IMR-90 (cell line): Measurements from ENCODE around the gene RHOH. TPM values are rescaled to one million over a fixed set of nuclear protein-coding genes. Genes with fewer than 3 reads are reported as not detected.

Experiments
- ATAC-seq: fragments of 200-7000 bp; cut with Tn5 transposase; 2 replicates; pipeline ENCODE4 v1.9.1; 2020; ENCODE audit warnings: low read depth, mild to moderate bottlenecking, moderate library complexity
- BruUV-seq: library from RNA; stranded (reverse); fragments of 400-500 nt; replicated peaks from 2 replicates; lab custom pipeline; 2021; lab: Mats Ljungman, UMichigan
- CTCF ChIA-PET: fragments of 300-600 bp; formaldehyde crosslinking; extraction: SDS; loops from one replicate; lab custom pipeline; 2021; ENCODE audit warnings: antibody characterized with exemption; lab: Yijun Ruan, JAX
- POLR2A ChIA-PET: fragments of 300-600 bp; sonication (Branson Sonifier 250); formaldehyde crosslinking; loops from one replicate; lab custom pipeline; 2022; ENCODE audit warnings: antibody characterized with exemption; ENCODE audit not compliant: unreplicated experiment; lab: Charles Lee
- DNase-seq: peaks from one replicate; pipeline ENCODE4 v3.0.0; 2013
- H2AFZ ChIP-seq: replicated peaks from 2 replicates; pipeline ENCODE3; 2013; ENCODE audit warnings: low read length, mild to moderate bottlenecking; ENCODE audit not compliant: poor library complexity
- H2AK5ac ChIP-seq: 2 replicates; pipeline ENCODE4 v1.6.1; 2013; ENCODE audit warnings: low read depth, low read length, inconsistent platforms
- H2AK9ac ChIP-seq: replicated peaks from 2 replicates; pipeline ENCODE3; 2013; ENCODE audit warnings: mild to moderate bottlenecking, low read depth, low read length, moderate library complexity; ENCODE audit not compliant: poor library complexity
- H2BK120ac ChIP-seq: 2 replicates; pipeline ENCODE4 v1.6.1; 2013; ENCODE audit warnings: low read depth, low read length, inconsistent platforms
- H2BK15ac ChIP-seq: 3 replicates; pipeline ENCODE4 v1.6.1; 2013; ENCODE audit warnings: low read depth, low read length, inconsistent platforms
- H2BK20ac ChIP-seq: 2 replicates; pipeline ENCODE4 v1.6.1; 2013; ENCODE audit warnings: low read depth, mild to moderate bottlenecking, inconsistent platforms, low read length, moderate library complexity
- H2BK5ac ChIP-seq: 2 replicates; pipeline ENCODE4 v1.6.1; 2013; ENCODE audit warnings: mild to moderate bottlenecking, low read depth, low read length, inconsistent platforms; ENCODE audit not compliant: poor library complexity, severe bottlenecking
- H3K14ac ChIP-seq: replicated peaks from 2 replicates; pipeline ENCODE4 v1.6.1; 2013; ENCODE audit warnings: low read depth, low read length, inconsistent platforms
- H3K18ac ChIP-seq: 2 replicates; pipeline ENCODE4 v1.6.1; 2013; ENCODE audit warnings: low read depth, low read length, control low read depth
- H3K23ac ChIP-seq: 2 replicates; pipeline ENCODE4 v1.6.1; 2013; ENCODE audit warnings: low read depth, low read length, inconsistent platforms
- H3K27ac ChIP-seq: 2 replicates; pipeline ENCODE4 v1.5.1; 2013; ENCODE audit warnings: mild to moderate bottlenecking, control low read depth, low read length; ENCODE audit not compliant: insufficient read depth
- H3K27me3 ChIP-seq: 2 replicates; pipeline ENCODE4 v1.6.1; 2013; ENCODE audit warnings: low read length; ENCODE audit not compliant: control insufficient read depth, insufficient read depth
- H3K36me3 ChIP-seq: 2 replicates; pipeline ENCODE4 v1.6.1; 2013; ENCODE audit warnings: low read length, mixed read lengths; ENCODE audit not compliant: control insufficient read depth, insufficient read depth
- H3K4ac ChIP-seq: 2 replicates; pipeline ENCODE4 v1.6.1; 2013; ENCODE audit warnings: low read depth, low read length, inconsistent platforms
- H3K4me1 ChIP-seq: 2 replicates; pipeline ENCODE4 v1.6.1; 2013; ENCODE audit warnings: low read length, mixed read lengths; ENCODE audit not compliant: control insufficient read depth, insufficient read depth
- H3K4me2 ChIP-seq: 2 replicates; pipeline ENCODE4 v1.6.1; 2013; ENCODE audit warnings: low read depth, mild to moderate bottlenecking, control low read depth, low read length, moderate library complexity
- H3K4me3 ChIP-seq: 2 replicates; pipeline ENCODE4 v1.5.1; 2013; ENCODE audit warnings: low read depth, mild to moderate bottlenecking, control low read depth, low read length, moderate library complexity; ENCODE audit not compliant: insufficient read depth
- H3K56ac ChIP-seq: 2 replicates; pipeline ENCODE4 v1.6.1; 2013; ENCODE audit warnings: low read length, inconsistent platforms; ENCODE audit not compliant: insufficient read depth; ENCODE audit errors: extremely low read depth
- H3K79me1 ChIP-seq, 2 experiments: 2 replicates each; pipeline ENCODE4 v1.6.1; 2013; ENCODE audit warnings: low read length in 2 of 2, inconsistent platforms in 1 of 2, low read depth in 1 of 2
- H3K9ac ChIP-seq: 2 replicates; pipeline ENCODE4 v1.6.1; 2013; ENCODE audit warnings: low read depth, low read length, control low read depth
- H3K9me1 ChIP-seq: 2 replicates; pipeline ENCODE4 v1.6.1; 2013; ENCODE audit warnings: low read length, inconsistent platforms; ENCODE audit not compliant: insufficient read depth
- H3K9me3 ChIP-seq: 2 replicates; pipeline ENCODE4 v1.6.1; 2013; ENCODE audit warnings: low read length; ENCODE audit not compliant: control insufficient read depth, insufficient read depth
- H4K20me1 ChIP-seq: 2 replicates; pipeline ENCODE4 v1.6.1; 2013; ENCODE audit warnings: low read length, inconsistent platforms; ENCODE audit not compliant: insufficient read depth
- H4K5ac ChIP-seq: 2 replicates; pipeline ENCODE4 v1.6.1; 2013; ENCODE audit warnings: mild to moderate bottlenecking, low read depth, low read length, control low read depth
- H4K8ac ChIP-seq, 2 experiments: 2 replicates each; pipeline ENCODE4 v1.6.1; 2013; ENCODE audit warnings: low read depth in 2 of 2, low read length in 2 of 2, control low read depth in 1 of 2, inconsistent platforms in 1 of 2
- H4K91ac ChIP-seq: 2 replicates; pipeline ENCODE4 v1.6.1; 2013; ENCODE audit warnings: low read depth, low read length, inconsistent platforms; ENCODE audit not compliant: insufficient read depth
- CEBPB ChIP-seq: IDR thresholded peaks from 2 replicates; pipeline ENCODE4 v1.6.1; 2012; ENCODE audit warnings: low read depth, low read length, improper control_type of control experiment
- CTCF ChIP-seq: conservative IDR thresholded peaks from 2 replicates; pipeline ENCODE4 v1.5.1; 2012; ENCODE audit warnings: mild to moderate bottlenecking, low read depth, low read length, improper control_type of control experiment
- MAFK ChIP-seq: IDR thresholded peaks from 2 replicates; pipeline ENCODE4 v1.6.1; 2012; ENCODE audit warnings: low read depth, low read length, improper control_type of control experiment
- WGBS, 2 experiments: methylation state at CpG; one replicate each; pipeline versions ENCODE4 v1.1.5 to v1.1.7; 2013; ENCODE audit warnings: missing lambda C conversion rate in 2 of 2; ENCODE audit not compliant: insufficient read length in 1 of 2; ENCODE audit errors: extremely low coverage in 2 of 2; 5-methylcytosine and 5-hydroxymethylcytosine counted together
- dilution Hi-C: fragments of 300-500 bp; cut with HindIII; formaldehyde crosslinking; loops from one replicate; pipeline ENCODE4 v1.14.3; 2018; ENCODE audit warnings: low sequenced_read_pairs; ENCODE audit not compliant: unreplicated experiment
- in situ Hi-C: fragments of 300-500 bp; cut with MboI; formaldehyde crosslinking; loops from 3 replicates; pipeline ENCODE4 v1.14.3; 2019; ENCODE audit warnings: low sequenced_read_pairs, inconsistent platforms, mixed read lengths
- intact Hi-C: fragments of 100-400 bp; cut with micrococcal nuclease; formaldehyde crosslinking; loops from 2 replicates; pipeline ENCODE4 v1.10.0; 2022
- polyA plus RNA-seq, 3 experiments: library from polyadenylated mRNA; depleted of rRNA; stranded (reverse); fragments of >200 nt; gene quantifications; 2 replicates each; pipeline ENCODE4 v1.2.3, GENCODE V29; 2012; ENCODE audit warnings: low replicate concordance in 1 of 3
- total RNA-seq: library from RNA; depleted of rRNA; stranded (reverse); fragments of >200 nt; gene quantifications from 2 replicates; pipeline ENCODE4 v1.2.3, GENCODE V29; 2012

Gene RHOH
- total and polyA plus RNA-seq, 2 of the 4 experiments (the other 2 are of a cell fraction): not detected

- TF ChIP-seq CEBPB: no peak
- TF ChIP-seq MAFK: no peak
Observed at GRCh38 chr4:40190880-40191815, 5.7 kb upstream of the RHOH start (continued).

GRCh38 chr4:40192114-40193015 is 4.5 kb upstream of the RHOH start:
- H3K27ac ChIP-seq: no peak overlapping the region
- no peaks in the 10 kb centered on the region for H4K20me1 ChIP-seq
- H3K36me3 ChIP-seq: no peaks in the 10 kb centered on the region
- dilution Hi-C loops (no loop called here), intact Hi-C loops (no loop called here), in situ Hi-C loops (no loop called here)
- no peaks in the 10 kb centered on the region for H3K79me1 ChIP-seq
- no peak overlapping the region for H3K4me2 ChIP-seq
- H2BK5ac ChIP-seq: no peak overlapping the region
- no peak overlapping the region for H3K23ac ChIP-seq
- TF ChIP-seq CTCF: no peak
- H3K9me3 ChIP-seq: no peaks in the 10 kb centered on the region
- H2BK20ac ChIP-seq: no peak overlapping the region
- no peak overlapping the region for H2AFZ ChIP-seq
- H3K9ac ChIP-seq: no peak overlapping the region
- peaks cover 4% of the 10 kb centered on the region; the same call in 1 of the 2 replicates for H3K27me3 ChIP-seq
- H3K4ac ChIP-seq: no peak overlapping the region
- ChIA-PET POLR2A (no interaction called here), CTCF (interaction anchor here (1.2 kb wide), 1 partner anchor 15 kb away, joined by 4 read pairs; no protein-coding TSS in a partner anchor)
- H4K8ac ChIP-seq: no peak overlapping the region
- no peak overlapping the region for H2BK120ac ChIP-seq
- WGBS, 2 experiments: 80% methylated on average over 1 of the region's 8 CpGs; no CpG with 5 or more reads in 1 of the 2 experiments
- H3K4me1 ChIP-seq: peaks cover 2% of the 10 kb centered on the region; the same call in 1 of the 2 replicates
- H3K14ac ChIP-seq: no peak overlapping the region
- no peak overlapping the region for H2AK9ac ChIP-seq
- no peak overlapping the region for H4K5ac ChIP-seq
- H2AK5ac ChIP-seq: no peak overlapping the region
- no TSS peak for BruUV-seq
- H3K9me1 ChIP-seq: no peaks in the 10 kb centered on the region
- H2BK15ac ChIP-seq: no peak overlapping the region
- no peak for ATAC-seq
- H3K56ac ChIP-seq: no peak overlapping the region
- no peak for DNase-seq
- no peak overlapping the region for H3K18ac ChIP-seq
- no peak overlapping the region for H4K91ac ChIP-seq
- no peak overlapping the region for H3K4me3 ChIP-seq
